ENCODE data around the gene RABAC1.

DNA sequence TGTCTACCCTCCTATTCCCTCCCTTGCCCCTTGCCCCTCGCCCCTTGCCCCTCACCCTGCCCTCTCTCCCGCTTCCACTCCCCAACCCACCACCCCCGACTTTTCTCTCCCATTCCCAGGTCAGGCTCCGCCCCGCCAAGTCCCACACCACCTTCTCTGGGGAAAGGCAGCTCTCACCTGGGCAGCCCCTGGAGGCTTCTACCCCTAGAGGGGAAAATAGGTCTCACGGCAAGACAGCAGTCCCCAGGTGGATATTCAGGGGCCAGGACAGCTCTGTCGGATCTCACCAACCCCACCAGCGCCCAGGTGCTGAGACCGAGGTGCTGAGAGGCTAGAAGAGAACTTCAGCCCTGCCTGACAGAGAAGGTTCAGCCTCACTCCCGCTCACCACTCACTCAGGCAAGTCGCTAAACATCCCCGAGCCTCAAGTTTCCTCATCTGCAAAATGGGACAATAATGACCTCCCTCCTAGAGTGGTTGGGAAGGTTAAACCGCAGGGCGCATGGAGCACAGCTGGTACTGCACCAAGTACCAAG lies 29.5 kb downstream of the RABAC1 start:
- TF ChIP-seq, protein P1, sequence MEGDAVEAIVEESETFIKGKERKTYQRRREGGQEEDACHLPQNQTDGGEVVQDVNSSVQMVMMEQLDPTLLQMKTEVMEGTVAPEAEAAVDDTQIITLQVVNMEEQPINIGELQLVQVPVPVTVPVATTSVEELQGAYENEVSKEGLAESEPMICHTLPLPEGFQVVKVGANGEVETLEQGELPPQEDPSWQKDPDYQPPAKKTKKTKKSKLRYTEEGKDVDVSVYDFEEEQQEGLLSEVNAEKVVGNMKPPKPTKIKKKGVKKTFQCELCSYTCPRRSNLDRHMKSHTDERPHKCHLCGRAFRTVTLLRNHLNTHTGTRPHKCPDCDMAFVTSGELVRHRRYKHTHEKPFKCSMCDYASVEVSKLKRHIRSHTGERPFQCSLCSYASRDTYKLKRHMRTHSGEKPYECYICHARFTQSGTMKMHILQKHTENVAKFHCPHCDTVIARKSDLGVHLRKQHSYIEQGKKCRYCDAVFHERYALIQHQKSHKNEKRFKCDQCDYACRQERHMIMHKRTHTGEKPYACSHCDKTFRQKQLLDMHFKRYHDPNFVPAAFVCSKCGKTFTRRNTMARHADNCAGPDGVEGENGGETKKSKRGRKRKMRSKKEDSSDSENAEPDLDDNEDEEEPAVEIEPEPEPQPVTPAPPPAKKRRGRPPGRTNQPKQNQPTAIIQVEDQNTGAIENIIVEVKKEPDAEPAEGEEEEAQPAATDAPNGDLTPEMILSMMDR (IDR thresholded peaks at IDR 0.05; ENCODE audit: low read length) = no peak
- TF ChIP-seq EZH2 (IDR thresholded peaks at IDR 0.05; ENCODE audit: borderline replicate concordance, low read length) = no peak

Data from OCI-LY1 (cell line).